Measurements from ENCODE around the gene ARHGAP33.
"Not testable (repeated sequence)": the region's sequence is repeated elsewhere in the genome, so short reads cannot be mapped to it uniquely, and the experiment has no call there.

ARHGAP33 gene

DNA sequence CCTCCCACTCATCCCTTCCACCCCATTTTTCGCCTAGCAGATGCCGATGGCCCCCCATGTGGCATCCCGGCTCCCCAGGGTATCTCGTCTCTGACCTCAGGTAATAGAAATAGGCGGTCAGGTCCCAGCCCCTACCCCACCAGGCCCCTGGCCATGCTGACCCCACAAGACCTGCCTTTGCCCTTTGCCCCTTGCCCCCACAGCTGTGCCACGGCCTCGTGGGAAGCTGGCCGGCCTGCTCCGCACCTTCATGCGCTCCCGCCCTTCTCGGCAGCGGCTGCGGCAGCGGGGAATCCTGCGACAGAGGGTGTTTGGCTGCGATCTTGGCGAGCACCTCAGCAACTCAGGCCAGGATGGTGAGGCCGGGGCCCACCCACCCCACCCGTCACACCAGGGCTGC is 5.4 kb downstream of the ARHGAP33 start:
- no peak for DNase-seq

DNA sequence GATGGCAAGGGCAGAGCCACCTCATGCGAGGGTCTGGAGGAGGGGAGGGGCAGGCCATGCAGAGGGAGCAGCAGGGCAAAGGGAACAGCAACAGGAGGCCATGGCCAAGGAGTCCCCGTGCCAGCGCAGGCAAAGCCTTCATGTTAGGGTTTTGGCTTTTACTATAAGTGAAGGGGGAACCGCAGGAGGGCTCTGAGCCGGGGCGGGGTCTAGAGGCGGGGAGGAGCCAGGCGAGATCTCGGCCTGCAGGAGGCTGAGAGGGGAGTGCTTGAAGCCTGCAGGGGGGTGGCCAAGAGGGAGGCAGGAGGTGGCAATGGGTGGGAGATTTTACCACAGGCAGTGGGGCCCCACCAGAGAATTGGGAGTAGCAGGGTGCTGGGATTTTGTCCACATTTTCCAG is 6.3 kb downstream of the ARHGAP33 start:
- DNase-seq: no peak

DNA sequence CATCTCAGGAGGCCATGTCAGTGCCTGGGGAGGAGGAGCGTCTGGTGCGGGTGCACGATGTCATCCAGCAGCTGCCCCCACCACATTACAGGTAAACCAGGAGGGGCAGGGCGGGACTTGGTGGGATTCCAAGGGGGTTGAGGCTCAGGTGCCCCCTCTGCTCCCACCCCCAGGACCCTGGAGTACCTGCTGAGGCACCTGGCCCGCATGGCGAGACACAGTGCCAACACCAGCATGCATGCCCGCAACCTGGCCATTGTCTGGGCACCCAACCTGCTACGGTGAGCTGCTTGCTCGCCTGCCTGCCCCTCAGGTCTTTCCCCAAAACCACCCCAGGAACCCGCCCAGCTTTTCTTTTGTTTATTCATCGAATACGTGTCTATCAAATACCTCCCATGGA is 7.2 kb downstream of the ARHGAP33 start:
- no peak for DNase-seq

DNA sequence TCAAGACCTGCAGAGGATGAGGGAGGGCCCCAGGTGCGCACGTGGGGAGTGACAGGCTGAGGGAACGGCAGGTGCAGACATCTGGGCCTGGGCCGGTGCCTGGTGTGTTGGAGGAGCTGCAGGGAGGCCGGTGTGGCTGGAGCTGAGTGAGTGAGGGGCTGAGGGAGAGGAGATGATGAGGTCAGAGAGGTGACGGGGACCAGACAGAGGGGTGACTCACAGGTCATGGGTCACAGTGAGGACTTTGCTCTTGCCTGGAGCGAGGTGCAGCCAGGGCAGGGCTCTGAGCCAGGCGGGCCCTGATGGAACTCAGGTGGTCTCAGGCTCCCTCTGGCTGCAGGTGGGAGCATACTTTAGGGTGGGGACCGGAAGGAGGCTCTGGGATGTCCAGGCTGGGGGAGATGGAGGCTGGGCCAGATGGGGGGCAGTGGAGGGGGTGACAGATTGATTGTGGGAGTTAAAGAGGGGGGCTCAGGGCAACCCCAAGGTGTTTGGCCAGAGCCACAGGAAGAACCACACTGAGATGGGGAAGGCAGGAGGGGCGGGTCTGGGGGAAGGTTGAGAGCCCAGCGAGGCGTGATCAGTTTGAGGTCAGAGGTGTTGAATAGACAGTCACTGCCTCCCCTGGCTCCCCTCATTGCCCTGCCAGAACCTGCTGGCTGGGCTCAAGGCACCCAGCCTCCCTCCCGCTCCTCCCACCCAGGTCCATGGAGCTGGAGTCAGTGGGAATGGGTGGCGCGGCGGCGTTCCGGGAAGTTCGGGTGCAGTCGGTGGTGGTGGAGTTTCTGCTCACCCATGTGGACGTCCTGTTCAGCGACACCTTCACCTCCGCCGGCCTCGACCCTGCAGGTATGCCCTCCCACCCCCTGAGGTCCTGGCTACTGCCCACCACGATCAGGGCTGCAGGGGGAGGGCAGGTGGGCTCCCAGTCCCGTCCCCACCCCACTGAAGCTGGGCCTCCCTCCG is 8.4 kb downstream of the ARHGAP33 start:
- DNase-seq: no peak

DNA sequence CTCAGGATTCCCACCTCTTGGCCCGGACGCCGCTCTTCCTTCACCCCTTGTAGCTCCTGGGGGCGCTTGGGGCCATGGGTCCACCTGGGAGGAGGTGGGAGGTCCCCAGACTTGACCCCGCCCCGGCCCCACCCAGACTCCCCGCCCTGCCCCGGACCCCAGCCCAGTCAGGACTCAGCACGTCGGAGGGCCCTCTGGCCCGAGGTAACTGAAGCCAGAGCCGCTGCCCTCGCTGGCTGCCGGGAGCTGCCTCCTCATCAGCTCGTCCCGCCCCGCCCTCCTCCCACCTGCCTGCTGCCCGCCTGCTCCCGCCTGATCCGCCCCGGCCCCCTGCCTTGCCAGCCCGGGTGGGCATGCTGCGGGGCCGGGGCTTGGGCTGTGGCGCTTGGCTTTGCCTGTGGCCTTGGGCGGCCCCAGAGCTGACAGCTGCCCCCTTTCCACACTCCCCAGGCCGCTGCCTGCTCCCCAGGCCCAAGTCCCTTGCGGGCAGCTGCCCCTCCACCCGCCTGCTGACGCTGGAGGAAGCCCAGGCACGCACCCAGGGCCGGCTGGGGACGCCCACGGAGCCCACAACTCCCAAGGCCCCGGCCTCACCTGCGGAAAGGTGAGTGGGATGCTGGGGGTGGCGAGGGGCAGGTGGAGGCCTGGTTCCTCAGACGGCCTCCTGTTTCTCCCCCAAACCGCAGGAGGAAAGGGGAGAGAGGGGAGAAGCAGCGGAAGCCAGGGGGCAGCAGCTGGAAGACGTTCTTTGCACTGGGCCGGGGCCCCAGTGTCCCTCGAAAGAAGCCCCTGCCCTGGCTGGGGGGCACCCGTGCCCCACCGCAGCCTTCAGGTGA is 9.4 kb downstream of the ARHGAP33 start:
- DNase-seq: no peak

DNA sequence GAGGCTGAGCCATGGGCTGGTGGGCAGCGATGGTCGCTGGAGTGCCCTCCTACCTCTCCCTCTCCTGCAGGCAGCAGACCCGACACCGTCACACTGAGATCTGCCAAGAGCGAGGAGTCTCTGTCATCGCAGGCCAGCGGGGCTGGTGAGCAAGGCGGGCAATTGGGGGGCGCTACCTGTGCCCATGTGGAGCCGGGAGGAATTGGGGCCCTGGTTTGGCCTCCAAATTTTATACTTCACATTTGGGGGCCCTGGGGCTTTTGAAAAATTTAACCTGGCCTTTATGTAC is 9.9 kb downstream of the ARHGAP33 start:
- no peak for DNase-seq

DNA sequence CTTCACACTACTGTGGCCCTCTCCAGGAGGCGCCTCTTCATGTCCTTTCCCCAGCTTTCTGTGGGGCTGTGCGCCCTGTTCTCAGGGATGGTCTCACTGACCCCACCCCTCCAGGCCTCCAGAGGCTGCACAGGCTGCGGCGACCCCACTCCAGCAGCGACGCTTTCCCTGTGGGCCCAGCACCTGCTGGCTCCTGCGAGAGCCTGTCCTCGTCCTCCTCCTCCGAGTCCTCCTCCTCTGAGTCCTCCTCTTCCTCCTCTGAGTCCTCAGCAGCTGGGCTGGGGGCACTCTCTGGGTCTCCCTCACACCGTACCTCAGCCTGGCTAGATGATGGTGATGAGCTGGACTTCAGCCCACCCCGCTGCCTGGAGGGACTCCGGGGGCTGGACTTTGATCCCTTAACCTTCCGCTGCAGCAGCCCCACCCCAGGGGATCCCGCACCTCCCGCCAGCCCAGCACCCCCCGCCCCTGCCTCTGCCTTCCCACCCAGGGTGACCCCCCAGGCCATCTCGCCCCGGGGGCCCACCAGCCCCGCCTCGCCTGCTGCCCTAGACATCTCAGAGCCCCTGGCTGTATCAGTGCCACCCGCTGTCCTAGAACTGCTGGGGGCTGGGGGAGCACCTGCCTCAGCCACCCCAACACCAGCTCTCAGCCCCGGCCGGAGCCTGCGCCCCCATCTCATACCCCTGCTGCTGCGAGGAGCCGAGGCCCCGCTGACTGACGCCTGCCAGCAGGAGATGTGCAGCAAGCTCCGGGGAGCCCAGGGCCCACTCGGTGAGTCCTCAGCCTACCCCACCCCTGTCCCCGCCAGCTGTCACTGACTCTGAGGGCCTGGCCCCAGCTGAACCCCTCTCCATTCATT is 11.2 kb downstream of the ARHGAP33 start:
- DNase-seq: no peak

DNA sequence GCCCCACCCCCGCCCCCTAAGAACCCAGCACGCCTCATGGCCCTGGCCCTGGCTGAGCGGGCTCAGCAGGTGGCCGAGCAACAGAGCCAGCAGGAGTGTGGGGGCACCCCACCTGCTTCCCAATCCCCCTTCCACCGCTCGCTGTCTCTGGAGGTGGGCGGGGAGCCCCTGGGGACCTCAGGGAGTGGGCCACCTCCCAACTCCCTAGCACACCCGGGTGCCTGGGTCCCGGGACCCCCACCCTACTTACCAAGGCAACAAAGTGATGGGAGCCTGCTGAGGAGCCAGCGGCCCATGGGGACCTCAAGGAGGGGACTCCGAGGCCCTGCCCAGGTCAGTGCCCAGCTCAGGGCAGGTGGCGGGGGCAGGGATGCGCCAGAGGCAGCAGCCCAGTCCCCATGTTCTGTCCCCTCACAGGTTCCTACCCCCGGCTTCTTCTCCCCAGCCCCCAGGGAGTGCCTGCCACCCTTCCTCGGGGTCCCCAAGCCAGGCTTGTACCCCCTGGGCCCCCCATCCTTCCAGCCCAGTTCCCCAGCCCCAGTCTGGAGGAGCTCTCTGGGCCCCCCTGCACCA is 11.9 kb downstream of the ARHGAP33 start:
- no peak for DNase-seq

DNA sequence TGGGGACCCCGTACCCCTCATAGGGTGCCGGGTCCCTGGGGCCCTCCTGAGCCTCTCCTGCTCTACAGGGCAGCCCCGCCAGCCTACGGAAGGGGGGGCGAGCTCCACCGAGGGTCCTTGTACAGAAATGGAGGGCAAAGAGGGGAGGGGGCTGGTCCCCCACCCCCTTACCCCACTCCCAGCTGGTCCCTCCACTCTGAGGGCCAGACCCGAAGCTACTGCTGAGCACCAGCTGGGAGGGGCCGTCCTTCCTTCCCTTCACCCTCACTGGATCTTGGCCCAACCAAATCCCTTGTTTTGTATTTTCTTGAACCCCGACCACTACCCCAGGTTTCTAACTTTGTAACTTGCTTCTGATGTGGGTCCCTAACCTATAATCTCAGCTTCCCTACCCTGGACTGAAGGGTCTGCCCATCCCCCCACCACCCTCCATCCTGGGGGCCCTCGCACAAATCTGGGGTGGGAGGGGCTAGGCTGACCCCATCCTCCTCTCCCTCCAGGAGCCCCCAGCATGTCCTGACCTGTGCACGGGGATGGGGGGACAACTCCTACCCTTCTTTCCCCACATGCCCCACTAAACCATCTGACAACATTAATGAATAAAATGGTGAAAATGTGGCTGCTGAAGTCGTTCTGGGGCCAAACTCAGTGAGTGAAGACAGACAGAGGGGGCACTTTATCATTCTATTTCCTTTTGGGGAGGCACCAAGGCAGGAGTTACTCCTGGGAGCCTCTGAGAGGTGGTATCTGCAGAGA is 13.0 kb downstream of the ARHGAP33 start:
- DNase-seq: no peak

DNA sequence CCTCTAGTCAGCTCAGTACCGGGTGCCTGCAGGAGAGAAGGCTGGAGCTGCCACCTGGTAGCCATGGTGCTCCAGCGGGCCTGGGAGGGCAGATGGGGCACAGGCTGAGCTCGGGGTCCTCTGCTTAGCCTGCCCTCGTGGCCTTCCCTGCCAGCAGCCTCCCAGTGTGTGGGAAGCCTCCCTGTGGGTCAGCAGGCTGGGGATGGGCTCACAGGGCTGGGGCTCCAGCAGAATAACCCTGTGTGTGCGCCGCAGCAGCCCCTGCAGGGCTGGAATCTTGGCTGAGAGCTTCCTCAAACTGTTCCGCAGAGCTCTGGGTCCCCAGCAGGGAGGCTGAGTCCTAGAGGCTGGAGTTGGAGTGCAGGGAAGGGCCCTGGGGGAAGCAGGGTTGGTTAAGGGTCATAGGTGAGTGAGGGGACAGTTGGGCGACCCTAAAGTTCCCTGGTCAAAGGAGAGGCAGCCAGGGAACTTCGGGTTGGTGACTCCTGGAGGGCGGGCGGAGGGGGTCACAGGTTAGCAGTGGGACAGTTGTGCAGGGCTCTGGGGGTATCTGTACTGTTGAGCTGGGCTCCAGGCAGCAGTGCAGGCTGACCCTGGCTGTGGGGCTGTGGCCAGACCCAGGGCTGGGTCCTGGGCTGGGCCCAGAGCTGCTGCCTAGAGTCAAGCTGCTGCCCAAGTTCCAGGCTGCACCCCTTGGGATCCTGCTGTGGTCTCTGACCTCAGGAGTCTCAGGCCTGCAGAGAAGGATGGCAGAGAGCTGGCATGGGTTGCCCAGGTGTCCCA is 14.0 kb downstream of the ARHGAP33 start:
- no peak for DNase-seq

DNA sequence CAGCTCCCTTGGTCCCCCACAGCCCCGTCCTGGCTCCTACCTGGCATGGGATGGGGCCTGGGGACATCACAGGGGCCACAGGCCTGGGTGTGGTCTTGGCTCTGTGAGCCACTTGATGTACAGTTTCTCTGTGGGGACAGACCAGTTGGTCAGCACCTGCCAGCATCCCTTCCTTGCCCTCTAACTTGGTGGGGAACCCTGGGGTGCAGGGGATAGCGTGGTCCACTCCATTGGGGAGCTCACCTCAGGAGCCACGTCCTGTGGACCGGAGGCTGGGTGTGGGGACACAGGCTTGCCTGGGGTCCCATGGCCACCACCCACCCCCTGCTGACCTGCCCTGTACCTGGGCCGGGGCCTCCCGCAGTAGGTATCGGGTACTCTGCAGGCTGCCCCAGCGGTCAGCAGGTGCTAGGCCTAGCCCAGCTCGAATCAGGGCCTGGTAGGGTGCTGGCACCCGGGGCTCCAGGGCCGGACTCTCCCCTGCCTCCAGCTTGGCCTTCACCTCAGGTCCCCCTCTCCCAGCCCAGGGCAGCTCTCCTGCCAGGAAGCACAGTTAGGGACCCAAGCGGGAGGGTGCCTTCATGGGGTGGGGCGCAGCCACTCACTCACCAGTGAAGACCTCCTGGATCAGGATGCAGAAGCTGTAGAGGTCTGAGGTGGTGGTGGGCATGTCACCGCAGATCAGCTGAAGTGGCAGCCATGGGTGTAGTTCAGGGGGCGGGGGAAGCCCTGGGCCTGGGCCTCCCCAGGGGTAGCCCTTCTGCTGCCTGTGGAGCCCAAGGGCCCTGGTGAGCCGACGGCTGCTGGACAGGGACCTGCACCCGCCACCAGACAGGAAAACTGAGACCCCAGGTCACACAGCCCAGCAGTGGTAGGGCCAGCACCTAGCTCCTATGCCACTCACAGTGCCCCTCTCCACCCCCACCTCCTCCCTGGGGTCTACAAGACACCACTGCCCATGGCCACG is 14.9 kb downstream of the ARHGAP33 start:
- no peak for DNase-seq

DNA sequence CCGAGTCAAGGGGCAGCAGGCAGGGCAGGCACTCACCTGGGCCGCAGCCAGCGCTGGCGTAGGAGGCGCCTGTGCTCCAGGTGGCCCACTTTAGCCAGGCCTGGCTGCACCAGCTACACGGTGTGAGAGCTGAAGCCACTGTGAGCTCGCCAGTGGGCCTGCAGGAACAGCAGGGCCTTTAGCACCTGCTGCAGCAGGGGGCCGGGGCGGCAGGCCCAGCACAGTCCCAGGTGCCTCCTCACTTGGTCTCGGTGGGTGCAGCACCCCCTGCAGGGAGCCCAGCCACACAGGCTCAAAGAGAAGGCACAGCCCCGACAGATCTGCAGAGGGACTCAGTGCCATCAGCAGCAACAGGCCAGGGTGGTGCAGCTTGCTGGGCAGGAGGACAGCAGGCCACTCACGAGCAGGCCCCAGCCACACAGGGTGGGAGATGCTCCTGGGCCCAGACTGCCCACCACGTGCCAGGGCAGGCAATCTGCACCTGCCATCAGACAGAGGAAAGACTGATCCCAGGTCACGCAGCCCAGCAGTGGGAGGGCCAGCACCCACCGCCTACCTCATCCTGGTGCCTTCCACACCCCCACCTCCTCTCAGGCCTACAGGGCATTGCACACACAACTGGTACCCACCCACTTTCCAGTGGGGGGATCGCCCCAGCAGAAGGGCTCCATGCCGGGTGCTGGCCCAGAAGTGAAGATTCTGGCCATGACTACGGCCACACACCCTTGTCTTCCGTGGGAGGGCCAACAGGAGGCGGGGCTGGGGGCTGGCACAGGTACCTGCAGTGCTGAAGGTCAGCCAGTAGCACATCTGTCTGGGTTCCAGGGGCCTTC is 15.8 kb downstream of the ARHGAP33 start:
- no peak for DNase-seq

DNA sequence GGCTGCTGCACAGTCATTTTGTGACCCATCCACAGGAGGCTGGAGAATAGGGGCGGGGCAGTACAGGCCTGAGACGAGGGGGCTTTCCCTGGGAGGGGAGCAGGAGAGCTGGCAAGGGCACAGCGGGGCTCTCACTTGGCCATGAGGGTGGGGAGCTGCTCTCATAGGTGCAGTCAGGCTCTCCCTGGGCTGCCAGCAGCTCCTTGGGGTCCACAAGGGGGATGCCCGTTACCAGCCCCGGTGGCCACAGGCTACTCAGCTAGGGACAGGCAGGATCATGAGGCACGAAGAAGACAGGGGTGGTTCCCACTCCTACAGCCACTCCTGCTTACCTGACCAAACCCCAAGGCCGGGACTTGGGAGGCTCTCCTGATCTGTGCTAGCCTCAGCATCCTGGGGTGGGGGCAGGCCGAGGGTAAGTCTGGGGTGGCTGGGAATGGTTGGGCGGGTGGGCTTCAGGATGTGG is 16.5 kb downstream of the ARHGAP33 start:
- no peak for DNase-seq

DNA sequence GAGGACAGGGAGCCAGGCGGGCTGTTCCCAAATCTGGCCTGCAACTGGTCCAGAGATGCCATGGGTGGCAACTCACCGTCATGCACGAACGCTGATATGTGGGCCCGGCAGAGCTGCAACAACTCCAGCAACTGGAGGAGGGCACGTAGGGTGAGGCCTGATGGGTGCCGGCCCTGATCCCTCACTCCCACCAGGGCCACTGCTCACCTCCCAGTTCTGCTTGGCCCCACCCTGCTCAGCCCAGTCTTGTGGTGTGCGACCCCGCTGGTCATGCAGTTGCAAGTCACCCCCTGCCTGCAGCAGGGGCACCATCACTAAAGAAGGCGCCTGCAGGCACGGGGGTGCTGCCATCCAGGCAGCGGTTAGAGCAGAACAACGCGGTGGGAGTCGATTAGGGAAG is 16.9 kb downstream of the ARHGAP33 start:
- no peak for DNase-seq

DNA sequence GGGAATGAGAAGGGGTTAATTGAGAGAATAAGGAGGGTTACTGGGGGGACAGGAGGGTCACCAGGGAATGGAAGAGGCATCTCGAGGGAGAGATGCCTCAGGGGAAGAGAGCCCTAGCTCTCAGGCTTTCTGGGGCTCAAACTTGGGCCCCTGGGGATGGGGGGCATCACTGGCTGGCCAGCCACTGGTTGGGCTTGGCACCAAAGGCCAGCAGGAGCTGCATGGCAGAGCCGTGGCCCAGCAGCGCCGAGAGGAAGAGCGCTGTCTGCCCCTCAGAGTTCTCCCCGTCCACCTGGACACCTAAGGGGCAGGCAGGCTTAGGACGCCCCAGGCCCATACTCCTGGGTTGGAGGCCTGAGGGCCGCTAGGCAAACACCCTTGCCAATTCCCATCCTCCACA is 17.5 kb downstream of the ARHGAP33 start:
- no peak for DNase-seq

DNA sequence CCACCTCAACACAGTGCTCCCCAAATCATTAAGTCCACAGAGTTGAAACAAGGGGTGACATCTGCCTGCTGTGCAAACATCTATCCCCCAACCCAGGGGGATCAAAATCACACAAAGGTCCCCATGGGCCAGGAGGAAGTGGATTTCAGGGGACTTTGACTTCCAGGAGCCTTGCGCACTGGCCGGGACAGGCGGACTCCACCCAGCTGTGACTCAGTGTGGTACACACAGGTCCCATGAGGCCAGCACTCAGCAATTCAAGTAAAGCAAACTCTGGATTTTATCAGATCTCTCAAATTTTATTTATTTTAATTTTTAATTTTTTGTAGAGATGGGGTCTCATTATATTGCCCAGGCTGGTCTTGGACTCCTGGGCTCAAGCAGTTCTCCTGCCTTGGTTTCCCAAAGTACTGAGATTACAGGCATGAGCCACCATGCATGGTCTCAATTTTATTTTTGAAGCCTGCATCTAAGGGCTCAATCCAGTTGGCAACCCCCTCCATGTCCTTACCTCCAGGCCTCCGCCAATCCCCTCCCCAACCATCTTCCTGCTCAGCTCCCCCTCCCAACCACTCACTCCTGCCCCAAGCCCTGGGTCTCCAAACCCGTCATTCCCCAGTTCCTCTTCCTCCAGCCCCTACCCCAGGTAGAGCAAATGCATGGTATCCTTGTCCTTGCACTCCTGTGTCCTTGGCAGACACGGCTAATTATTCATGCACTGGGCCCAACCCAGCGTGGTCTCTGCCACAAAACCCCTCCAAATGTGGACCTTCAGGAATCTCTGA is 18.2 kb downstream of the ARHGAP33 start:
- DNase-seq: no peak

DNA sequence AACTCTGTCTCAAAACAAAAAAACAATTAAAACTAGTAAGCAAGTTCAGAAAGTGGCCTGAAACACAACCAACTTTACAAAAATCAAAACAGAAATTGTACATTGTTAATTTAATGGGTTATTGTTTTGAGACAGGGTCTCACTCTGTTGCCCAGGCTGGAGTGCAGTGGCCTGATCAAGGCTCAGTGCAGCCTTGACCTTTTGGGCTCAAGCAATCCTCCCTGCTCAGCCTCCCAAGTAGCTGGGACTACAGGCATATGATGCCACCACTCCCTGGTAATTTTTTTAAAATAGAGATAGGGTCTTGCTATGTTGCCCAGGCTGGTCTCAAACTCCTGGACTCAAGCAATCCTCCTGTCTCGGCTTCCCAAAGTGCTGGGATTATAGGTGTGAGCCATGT is 20.2 kb downstream of the ARHGAP33 start:
- not testable (repeated sequence) for DNase-seq
